Memory B cell (primary cell): ENCODE results near the gene MMP25.

Experiments
- ATAC-seq: fragments of 150-1000 bp; cut with Tn5 transposase; 2 replicates; pipeline ENCODE4 v1.10.0; 2021; ENCODE audit warnings: low read depth, mild to moderate bottlenecking, moderate library complexity
- DNase-seq, 2 donors: peaks; one replicate each; pipeline ENCODE4 v3.0.0; 2022; ENCODE audit warnings: low spot score in 2 of 2
- H3K27ac Mint-ChIP-seq: one replicate; pipeline ENCODE4 v1.8.0; 2022; ENCODE audit warnings: mild to moderate bottlenecking, moderate library complexity, mixed read lengths
- H3K27me3 Mint-ChIP-seq: one replicate; pipeline ENCODE4 v1.8.0; 2022; ENCODE audit warnings: mixed read lengths
- H3K36me3 Mint-ChIP-seq: one replicate; pipeline ENCODE4 v1.8.0; 2022; ENCODE audit warnings: mild to moderate bottlenecking, mixed read lengths
- H3K4me1 Mint-ChIP-seq: one replicate; pipeline ENCODE4 v1.8.0; 2022; ENCODE audit warnings: mixed read lengths
- H3K4me3 Mint-ChIP-seq: one replicate; pipeline ENCODE4 v1.8.0; 2022; ENCODE audit warnings: mild to moderate bottlenecking, moderate library complexity, mixed read lengths
- H3K9me3 Mint-ChIP-seq: one replicate; pipeline ENCODE4 v1.8.0; 2022; ENCODE audit warnings: mixed read lengths

Gene MMP25

GRCh38 chr16:3101841-3102470, 55.6 kb downstream of the MMP25 start:
- ATAC-seq (no peak), DNase-seq (no peak)
- peaks cover 16% of the 10 kb centered on the region for H3K4me1 Mint-ChIP-seq
- no peak overlapping the region for H3K4me3 Mint-ChIP-seq
- H3K27ac Mint-ChIP-seq = no peak overlapping the region
- H3K27me3 Mint-ChIP-seq = no peaks in the 10 kb centered on the region
- H3K36me3 Mint-ChIP-seq = no peaks in the 10 kb centered on the region
- H3K9me3 Mint-ChIP-seq = no peaks in the 10 kb centered on the region

- ATAC-seq (peak; percentile 92), DNase-seq (peak; percentile 92 to 93)
- peak overlapping the region; percentile 84 for H3K4me3 Mint-ChIP-seq
- H3K36me3 Mint-ChIP-seq = no peaks in the 10 kb centered on the region
- H3K4me1 Mint-ChIP-seq = peaks cover 9% of the 10 kb centered on the region
- peaks cover 1% of the 10 kb centered on the region for H3K27me3 Mint-ChIP-seq
- H3K9me3 Mint-ChIP-seq = no peaks in the 10 kb centered on the region
- H3K27ac Mint-ChIP-seq = peak overlapping the region; percentile 75
Observed at GRCh38 chr16:3106205-3106928, 60.0 kb downstream of the MMP25 start.
